Muscle layer of duodenum (tissue), 2 donors: ENCODE data around the gene MFAP2.

ENCODE experiments used
- H3K27ac ChIP-seq: one replicate; pipeline ENCODE4 v1.7.0; 2013; ENCODE audit warnings: mild to moderate bottlenecking, low read length
- H3K27me3 ChIP-seq: one replicate; pipeline ENCODE4 v1.7.0; 2013; ENCODE audit warnings: low read depth, mild to moderate bottlenecking, control low read depth, low read length
- H3K36me3 ChIP-seq, 2 donors: one replicate each; pipeline ENCODE4 v1.7.0; 2013; ENCODE audit warnings: low read length in 2 of 2, control low read depth in 1 of 2, mild to moderate bottlenecking in 1 of 2; ENCODE audit not compliant: insufficient read depth in 2 of 2, control insufficient read depth in 1 of 2
- H3K4me1 ChIP-seq, 2 donors: one replicate each; pipeline ENCODE4 v1.7.0; 2013; ENCODE audit warnings: low read length in 2 of 2, mild to moderate bottlenecking in 2 of 2, control low read depth in 1 of 2, moderate library complexity in 1 of 2; ENCODE audit not compliant: insufficient read depth in 2 of 2, control insufficient read depth in 1 of 2
- H3K4me3 ChIP-seq, 2 donors: one replicate each; pipeline ENCODE4 v1.7.0; 2013; ENCODE audit warnings: low read length in 2 of 2, low read depth in 1 of 2, mild to moderate bottlenecking in 1 of 2
- H3K9me3 ChIP-seq, 2 donors: one replicate each; pipeline ENCODE4 v1.7.0; 2013; ENCODE audit warnings: low read length in 2 of 2, control low read depth in 1 of 2, mild to moderate bottlenecking in 1 of 2; ENCODE audit not compliant: control insufficient read depth in 1 of 2
- donor health status: healthy.

Gene MFAP2

GRCh38 chr1:17005365-17005740 lies 24.9 kb upstream of the MFAP2 start:
- Histone ChIP-seq H3K4me3 (no peak overlapping the region), H3K4me1 (peaks cover 1 to 10% of the 10 kb centered on the region in 2 donors), H3K36me3 (peaks cover 18 to 38% of the 10 kb centered on the region in 2 donors), H3K27me3 (no peaks in the 10 kb centered on the region), H3K27ac (no peak overlapping the region), H3K9me3 (no peaks in the 10 kb centered on the region)

GRCh38 chr1:17004466-17005364 lies 24.3 kb upstream of the MFAP2 start:
- Histone ChIP-seq H3K36me3 (peaks cover 18 to 41% of the 10 kb centered on the region in 2 donors), H3K9me3 (no peaks in the 10 kb centered on the region)

GRCh38 chr1:17002524-17002902 lies 22.1 kb upstream of the MFAP2 start:
- peaks cover 25 to 53% of the 10 kb centered on the region in 2 donors for H3K36me3 ChIP-seq

More at GRCh38 chr1:17004466-17005364, 24.3 kb upstream of the MFAP2 start:
- H3K4me1 ChIP-seq, result peaks cover 0 to 4% of the 10 kb centered on the region in 2 donors
- H3K27ac ChIP-seq, result no peak overlapping the region
- no peak overlapping the region for H3K4me3 ChIP-seq
- H3K27me3 ChIP-seq, result no peaks in the 10 kb centered on the region

GRCh38 chr1:17001760-17002523 lies 21.5 kb upstream of the MFAP2 start:
- H3K36me3 ChIP-seq, result peaks cover 25 to 56% of the 10 kb centered on the region in 2 donors
- H3K4me3 ChIP-seq, result no peak overlapping the region
- no peaks in the 10 kb centered on the region for H3K9me3 ChIP-seq
- no peaks in the 10 kb centered on the region for H3K27me3 ChIP-seq
- H3K27ac ChIP-seq, result no peak overlapping the region
- no peaks in the 10 kb centered on the region for H3K4me1 ChIP-seq

More at GRCh38 chr1:17002524-17002902, 22.1 kb upstream of the MFAP2 start:
- Histone ChIP-seq H3K4me3 (no peak overlapping the region), H3K4me1 (no peaks in the 10 kb centered on the region), H3K9me3 (no peaks in the 10 kb centered on the region), H3K27me3 (no peaks in the 10 kb centered on the region), H3K27ac (no peak overlapping the region)

GRCh38 chr1:16999863-17000262 lies 19.4 kb upstream of the MFAP2 start:
- Histone ChIP-seq H3K9me3 (no peaks in the 10 kb centered on the region), H3K36me3 (peaks cover 25 to 64% of the 10 kb centered on the region in 2 donors), H3K27me3 (no peaks in the 10 kb centered on the region), H3K4me1 (no peaks in the 10 kb centered on the region), H3K27ac (no peak overlapping the region), H3K4me3 (no peak overlapping the region)

- Histone ChIP-seq H3K36me3 (peaks cover 18 to 52% of the 10 kb centered on the region in 2 donors), H3K4me3 (no peak overlapping the region), H3K4me1 (no peaks in the 10 kb centered on the region), H3K27ac (no peak overlapping the region), H3K27me3 (no peaks in the 10 kb centered on the region), H3K9me3 (no peaks in the 10 kb centered on the region)
Measured at GRCh38 chr1:16998589-16998988, 18.2 kb upstream of the MFAP2 start.

GRCh38 chr1:16996845-16997244 lies 16.4 kb upstream of the MFAP2 start:
- Histone ChIP-seq H3K4me3 (no peak overlapping the region), H3K27ac (no peak overlapping the region), H3K4me1 (no peaks in the 10 kb centered on the region), H3K36me3 (peaks cover 10 to 38% of the 10 kb centered on the region in 2 donors), H3K9me3 (no peaks in the 10 kb centered on the region), H3K27me3 (no peaks in the 10 kb centered on the region)

- H3K36me3 ChIP-seq, result peaks cover 4 to 30% of the 10 kb centered on the region in 2 donors
Measured at GRCh38 chr1:16993521-16994038, 13.2 kb upstream of the MFAP2 start.

GRCh38 chr1:16992675-16993074 lies 12.3 kb upstream of the MFAP2 start:
- H3K36me3 ChIP-seq, result peaks cover 2 to 28% of the 10 kb centered on the region in 2 donors

More at GRCh38 chr1:16993521-16994038, 13.2 kb upstream of the MFAP2 start:
- no peaks in the 10 kb centered on the region for H3K9me3 ChIP-seq
- H3K4me3 ChIP-seq, result no peak overlapping the region
- no peak overlapping the region for H3K27ac ChIP-seq
- H3K4me1 ChIP-seq, result no peaks in the 10 kb centered on the region
- no peaks in the 10 kb centered on the region for H3K27me3 ChIP-seq

GRCh38 chr1:16992102-16992501 lies 11.7 kb upstream of the MFAP2 start:
- no peak overlapping the region for H3K27ac ChIP-seq
- H3K27me3 ChIP-seq, result no peaks in the 10 kb centered on the region
- H3K9me3 ChIP-seq, result no peaks in the 10 kb centered on the region
- H3K36me3 ChIP-seq, result peaks cover 6 to 33% of the 10 kb centered on the region in 2 donors
- no peaks in the 10 kb centered on the region for H3K4me1 ChIP-seq
- H3K4me3 ChIP-seq, result no peak overlapping the region

More at GRCh38 chr1:16992675-16993074, 12.3 kb upstream of the MFAP2 start:
- no peak overlapping the region for H3K4me3 ChIP-seq
- H3K4me1 ChIP-seq, result no peaks in the 10 kb centered on the region
- no peaks in the 10 kb centered on the region for H3K27me3 ChIP-seq
- H3K27ac ChIP-seq, result no peak overlapping the region
- no peaks in the 10 kb centered on the region for H3K9me3 ChIP-seq

- Histone ChIP-seq H3K4me3 (no peak overlapping the region), H3K4me1 (no peaks in the 10 kb centered on the region), H3K27me3 (no peaks in the 10 kb centered on the region), H3K36me3 (peaks cover 6 to 33% of the 10 kb centered on the region in 2 donors), H3K27ac (no peak overlapping the region), H3K9me3 (no peaks in the 10 kb centered on the region)
Measured at GRCh38 chr1:16991571-16991970, 11.2 kb upstream of the MFAP2 start.
